ENCODE data around the gene PNKD. TPM values are rescaled to one million over a fixed set of nuclear protein-coding genes. Genes with fewer than 3 reads are reported as not detected.

The PNKD gene
- total and polyA plus RNA-seq, 2 of the 8 experiments (the other 6 are each of a cell fraction or from before 2014, with no cell fraction given), result 43.9 to 65.4 TPM

GRCh38 chr2:218262237-218262600, 8.1 kb upstream of the PNKD start (continued):
- no peak for TF ChIP-seq CHD7 (IDR thresholded peaks at IDR 0.05; ENCODE audit: insufficient replicate concordance, low read length)
